DLD1 (cell line): ENCODE results near the gene OSBPL2.

ENCODE experiments used
- in situ Hi-C: cut with HindIII; loops from 2 replicates; pipeline ENCODE4 v1.10.0; 2017; ENCODE audit warnings: low sequenced_read_pairs

OSBPL2 gene

GRCh38 chr20:62232770-62233645, 5.3 kb upstream of the OSBPL2 start:
- in situ Hi-C loops, result no loop called here

- in situ Hi-C loops, result no loop called here
Measured at GRCh38 chr20:62233684-62234083, 4.6 kb upstream of the OSBPL2 start.

- in situ Hi-C loops, result no loop called here
Measured at GRCh38 chr20:62234339-62234738, 4.0 kb upstream of the OSBPL2 start.

GRCh38 chr20:62235001-62235776, 3.1 kb upstream of the OSBPL2 start:
- in situ Hi-C loops, result no loop called here

GRCh38 chr20:62235777-62236157, 2.6 kb upstream of the OSBPL2 start:
- in situ Hi-C loops, result no loop called here

GRCh38 chr20:62236200-62236599, 2.1 kb upstream of the OSBPL2 start:
- in situ Hi-C loops, result no loop called here

GRCh38 chr20:62236766-62237513, 1.4 kb upstream of the OSBPL2 start:
- in situ Hi-C loops, result no loop called here

GRCh38 chr20:62237514-62237800, 864 bp upstream of the OSBPL2 start:
- in situ Hi-C loops, result no loop called here

- in situ Hi-C loops, result no loop called here
Measured at GRCh38 chr20:62238569-62239277, 402 bp downstream of the OSBPL2 start.

- in situ Hi-C loops, result no loop called here
Measured at GRCh38 chr20:62239278-62239879, 1.1 kb downstream of the OSBPL2 start.

- in situ Hi-C loops, result no loop called here
Measured at GRCh38 chr20:62240020-62240685, 1.8 kb downstream of the OSBPL2 start.

- in situ Hi-C loops, result no loop called here
Measured at GRCh38 chr20:62241506-62241905, 3.2 kb downstream of the OSBPL2 start.

- in situ Hi-C loops, result no loop called here
Measured at GRCh38 chr20:62242176-62242575, 3.9 kb downstream of the OSBPL2 start.

GRCh38 chr20:62243106-62243505, 4.8 kb downstream of the OSBPL2 start:
- in situ Hi-C loops, result no loop called here

- in situ Hi-C loops, result no loop called here
Measured at GRCh38 chr20:62243906-62244515, 5.7 kb downstream of the OSBPL2 start.

GRCh38 chr20:62244644-62245108, 6.4 kb downstream of the OSBPL2 start:
- in situ Hi-C loops, result no loop called here

GRCh38 chr20:62245911-62246280, 7.6 kb downstream of the OSBPL2 start:
- in situ Hi-C loops, result no loop called here

- in situ Hi-C loops, result no loop called here
Measured at GRCh38 chr20:62246431-62246830, 8.1 kb downstream of the OSBPL2 start.

GRCh38 chr20:62246872-62247652, 8.7 kb downstream of the OSBPL2 start:
- in situ Hi-C loops, result no loop called here
